Vagina (tissue), 2 donors: ENCODE data around the gene ADORA2B.

Source experiments
- POLR2A ChIP-seq, 2 donors: fragments of 450-650 bp; IDR thresholded peaks; one replicate each; pipeline ENCODE4 v1.6.1; 2017; ENCODE audit warnings: antibody characterized with exemption in 2 of 2, mild to moderate bottlenecking in 2 of 2, moderate library complexity in 2 of 2
- TF ChIP-seq, protein P1 (sequence below), 3 experiments: fragments of 450-650 bp in 2 of 3; fragments of 200-600 bp in 1 of 3; sonication (generic) in 1 of 3; IDR thresholded peaks; one replicate each; pipeline ENCODE4 v1.5.1; 2017 to 2019; ENCODE audit warnings: antibody characterized with exemption in 3 of 3, mild to moderate bottlenecking in 2 of 3, moderate library complexity in 2 of 3

DNA sequence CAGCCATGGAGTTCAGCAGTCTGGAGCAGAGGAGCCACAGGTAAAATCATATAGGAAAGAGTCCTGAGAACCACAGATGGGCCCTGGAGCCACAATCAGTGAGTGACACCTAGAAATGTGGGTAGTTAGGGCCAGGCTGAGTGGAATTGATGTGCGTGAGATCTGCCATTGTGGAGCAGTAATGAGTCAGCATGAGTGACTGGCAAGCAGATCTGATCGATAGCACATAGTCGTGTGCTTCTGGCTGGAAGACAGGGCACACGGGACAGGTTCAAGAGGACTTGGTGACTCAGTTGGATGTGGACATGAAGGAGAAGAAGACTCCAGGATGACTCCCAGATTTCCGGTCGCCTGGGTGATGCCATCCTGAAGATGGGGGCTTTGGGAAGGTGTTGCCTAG is 12.3 kb downstream of the ADORA2B start:
- TF ChIP-seq, protein P1, sequence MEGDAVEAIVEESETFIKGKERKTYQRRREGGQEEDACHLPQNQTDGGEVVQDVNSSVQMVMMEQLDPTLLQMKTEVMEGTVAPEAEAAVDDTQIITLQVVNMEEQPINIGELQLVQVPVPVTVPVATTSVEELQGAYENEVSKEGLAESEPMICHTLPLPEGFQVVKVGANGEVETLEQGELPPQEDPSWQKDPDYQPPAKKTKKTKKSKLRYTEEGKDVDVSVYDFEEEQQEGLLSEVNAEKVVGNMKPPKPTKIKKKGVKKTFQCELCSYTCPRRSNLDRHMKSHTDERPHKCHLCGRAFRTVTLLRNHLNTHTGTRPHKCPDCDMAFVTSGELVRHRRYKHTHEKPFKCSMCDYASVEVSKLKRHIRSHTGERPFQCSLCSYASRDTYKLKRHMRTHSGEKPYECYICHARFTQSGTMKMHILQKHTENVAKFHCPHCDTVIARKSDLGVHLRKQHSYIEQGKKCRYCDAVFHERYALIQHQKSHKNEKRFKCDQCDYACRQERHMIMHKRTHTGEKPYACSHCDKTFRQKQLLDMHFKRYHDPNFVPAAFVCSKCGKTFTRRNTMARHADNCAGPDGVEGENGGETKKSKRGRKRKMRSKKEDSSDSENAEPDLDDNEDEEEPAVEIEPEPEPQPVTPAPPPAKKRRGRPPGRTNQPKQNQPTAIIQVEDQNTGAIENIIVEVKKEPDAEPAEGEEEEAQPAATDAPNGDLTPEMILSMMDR (IDR thresholded peaks at IDR 0.05) = no peak
- no peak for TF ChIP-seq POLR2A (IDR thresholded peaks at IDR 0.05)
